Middle frontal gyrus (tissue), 1 donor: ENCODE measurements around the gene C12orf42.

Experiments used
- DNase-seq: peaks from one replicate; pipeline ENCODE4 v3.0.0-alpha.2; 2015; ENCODE audit warnings: low spot score; ENCODE audit errors: extremely low spot score

Gene C12orf42

DNA sequence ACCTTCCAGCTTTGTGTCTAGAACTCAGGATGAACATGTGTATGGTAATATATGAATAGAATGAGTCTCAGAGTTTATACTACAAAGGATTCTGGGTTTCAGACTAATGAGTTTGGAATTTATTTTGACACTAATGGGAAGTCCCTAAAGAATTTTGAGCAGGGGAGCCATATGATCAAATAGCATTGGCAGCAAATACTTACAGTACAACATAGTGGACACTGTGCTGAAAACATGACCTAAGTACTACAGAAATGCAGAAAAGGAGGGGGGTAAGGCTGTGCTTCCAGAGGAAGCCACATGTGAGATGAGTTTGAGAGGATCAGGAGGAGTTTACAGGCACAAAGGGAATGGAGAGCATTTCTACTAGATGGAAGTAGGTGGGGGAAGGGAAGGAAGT is 225.8 kb downstream of the C12orf42 start:
- no peak for DNase-seq

DNA sequence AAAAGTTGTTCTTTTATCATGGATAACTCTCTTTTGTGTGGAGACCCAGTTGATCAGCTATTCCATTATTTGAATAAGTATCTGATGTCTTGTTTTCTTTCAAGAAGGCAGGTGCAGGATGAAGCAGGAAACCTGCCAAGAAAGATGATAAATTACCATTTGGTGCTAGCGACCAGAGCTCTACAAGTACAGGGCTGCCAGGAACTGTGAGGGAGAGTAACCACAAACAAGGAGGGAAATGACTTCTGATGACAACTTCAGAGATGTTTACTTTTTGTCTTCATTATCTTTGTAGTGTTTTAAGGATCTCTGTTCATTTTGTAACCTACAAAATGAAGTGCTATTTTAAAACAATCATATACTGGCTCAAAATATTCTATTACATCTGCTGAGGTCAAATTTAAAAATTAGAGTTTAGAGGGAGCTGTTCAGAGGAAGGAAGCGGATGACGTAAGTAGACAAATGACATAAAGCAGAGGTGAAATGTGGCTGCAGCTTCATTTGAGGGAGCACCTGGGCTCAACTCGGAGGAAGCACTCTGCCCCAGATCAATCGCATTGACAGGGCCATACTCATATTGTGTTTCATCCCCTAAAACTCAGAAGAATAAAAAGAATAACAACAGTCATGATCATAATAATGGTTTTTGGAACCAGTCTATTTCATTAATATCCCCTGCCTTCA is 226.8 kb downstream of the C12orf42 start:
- DNase-seq = no peak

DNA sequence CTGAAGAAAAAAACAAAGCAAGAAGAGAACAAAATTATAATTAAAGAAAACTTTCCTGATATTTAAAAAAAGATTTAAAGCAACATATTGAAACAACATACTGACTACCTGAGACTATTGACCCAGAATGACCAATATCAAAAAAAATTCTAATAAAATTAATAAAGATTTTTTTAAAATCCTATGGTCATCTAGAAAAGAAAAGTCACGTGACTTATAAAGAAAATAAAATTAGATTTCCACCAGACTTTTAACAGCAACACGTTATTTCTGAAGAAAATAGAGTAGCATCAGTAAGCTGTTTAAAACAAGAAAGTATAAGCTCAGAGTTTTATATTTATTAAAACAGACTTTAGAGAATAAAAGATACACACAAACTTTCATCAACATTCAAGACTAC is 238.0 kb downstream of the C12orf42 start:
- no peak for DNase-seq
